Measurements from ENCODE around the gene PKHD1. TPM values are rescaled to one million over a fixed set of nuclear protein-coding genes. Genes with fewer than 3 reads are reported as not detected.

PKHD1 gene
- total RNA-seq, 4 donors from 2014 or later: 0.16 to 0.60 (median 0.32) TPM

DNA sequence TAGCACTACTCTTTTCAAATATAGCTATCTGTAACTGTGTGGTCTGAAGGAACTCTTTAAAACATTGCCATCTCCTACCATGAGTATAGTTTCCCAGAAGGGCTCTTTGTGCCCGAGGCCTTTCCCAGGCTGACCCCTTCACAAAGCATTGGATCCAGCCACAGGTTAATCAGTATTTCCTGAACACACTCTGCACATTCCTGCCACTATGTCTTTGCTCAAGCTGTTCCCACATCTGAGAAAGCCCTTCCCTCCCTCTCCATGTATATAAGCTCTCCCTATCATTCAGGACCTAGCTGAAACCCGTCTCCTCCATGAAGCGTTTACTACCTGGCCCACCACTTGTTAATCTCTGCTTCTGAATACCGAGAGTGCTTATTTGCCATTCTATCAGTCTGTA, 47.8 kb upstream of the PKHD1 start:
- H3K27ac ChIP-seq: no peak overlapping the region
- TF ChIP-seq, protein P1, sequence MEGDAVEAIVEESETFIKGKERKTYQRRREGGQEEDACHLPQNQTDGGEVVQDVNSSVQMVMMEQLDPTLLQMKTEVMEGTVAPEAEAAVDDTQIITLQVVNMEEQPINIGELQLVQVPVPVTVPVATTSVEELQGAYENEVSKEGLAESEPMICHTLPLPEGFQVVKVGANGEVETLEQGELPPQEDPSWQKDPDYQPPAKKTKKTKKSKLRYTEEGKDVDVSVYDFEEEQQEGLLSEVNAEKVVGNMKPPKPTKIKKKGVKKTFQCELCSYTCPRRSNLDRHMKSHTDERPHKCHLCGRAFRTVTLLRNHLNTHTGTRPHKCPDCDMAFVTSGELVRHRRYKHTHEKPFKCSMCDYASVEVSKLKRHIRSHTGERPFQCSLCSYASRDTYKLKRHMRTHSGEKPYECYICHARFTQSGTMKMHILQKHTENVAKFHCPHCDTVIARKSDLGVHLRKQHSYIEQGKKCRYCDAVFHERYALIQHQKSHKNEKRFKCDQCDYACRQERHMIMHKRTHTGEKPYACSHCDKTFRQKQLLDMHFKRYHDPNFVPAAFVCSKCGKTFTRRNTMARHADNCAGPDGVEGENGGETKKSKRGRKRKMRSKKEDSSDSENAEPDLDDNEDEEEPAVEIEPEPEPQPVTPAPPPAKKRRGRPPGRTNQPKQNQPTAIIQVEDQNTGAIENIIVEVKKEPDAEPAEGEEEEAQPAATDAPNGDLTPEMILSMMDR (IDR thresholded peaks at IDR 0.05): no peak
- TF ChIP-seq POLR2A (IDR thresholded peaks at IDR 0.05): no peak
- no peak for TF ChIP-seq EP300 (IDR thresholded peaks at IDR 0.05; ENCODE audit: low read depth)
- no peak for TF ChIP-seq POLR2AphosphoS5 (IDR thresholded peaks at IDR 0.05)
- 86 to 100% methylated on average over 4 of the region's 4 CpGs for WGBS, 2 donors (ENCODE audit: low coverage in 1 of 2)
- H3K27me3 ChIP-seq: no peaks in the 10 kb centered on the region
- DNase-seq: no peak
- no peaks in the 10 kb centered on the region for H3K4me1 ChIP-seq
- no peaks in the 10 kb centered on the region for H3K36me3 ChIP-seq
- intact Hi-C loops (cut with DNase I; ENCODE audit: low total_unique reads) (no loop called here), in situ Hi-C loops (cut with MboI; ENCODE audit: low pct_ligation_motif_present in 1 of 4, low pct_unique_long_range_greater_than_20kb in 1 of 4, low sequenced_read_pairs in 3 of 4) (no loop called here)
- H3K9me3 ChIP-seq: no peaks in the 10 kb centered on the region
- no peak overlapping the region for H3K4me3 ChIP-seq

DNA sequence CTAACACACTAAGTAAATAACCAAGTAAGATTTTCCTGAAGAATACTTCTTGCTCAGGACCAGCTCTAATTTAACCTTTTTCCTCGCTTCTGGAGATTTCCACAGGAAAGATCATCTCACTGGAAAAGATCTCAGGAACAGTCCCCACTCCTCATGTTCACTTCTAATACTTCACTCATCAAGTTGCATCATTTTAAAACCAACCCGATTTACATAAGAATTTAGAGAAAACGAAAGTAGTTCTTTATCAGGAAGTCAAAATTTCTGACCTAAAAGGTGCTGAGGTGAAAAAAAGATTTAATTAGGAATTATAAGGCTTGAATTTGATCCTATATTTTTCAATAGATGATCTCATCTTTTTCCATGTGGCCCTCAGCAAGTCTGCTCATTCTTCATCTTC, 46.6 kb upstream of the PKHD1 start:
- Histone ChIP-seq H3K9me3 (no peaks in the 10 kb centered on the region), H3K27ac (no peak overlapping the region), H3K36me3 (no peaks in the 10 kb centered on the region), H3K4me3 (no peak overlapping the region), H3K4me1 (no peaks in the 10 kb centered on the region), H3K27me3 (no peaks in the 10 kb centered on the region)
- intact Hi-C loops (cut with DNase I; ENCODE audit: low total_unique reads): no loop called here
- WGBS, 2 donors (ENCODE audit: low coverage in 1 of 2): 78 to 83% methylated on average over 3 of the region's 3 CpGs
- in situ Hi-C loops (cut with MboI; ENCODE audit: low pct_ligation_motif_present in 1 of 4, low pct_unique_long_range_greater_than_20kb in 1 of 4, low sequenced_read_pairs in 3 of 4): no loop called here
- no peak for TF ChIP-seq POLR2A (IDR thresholded peaks at IDR 0.05)
- no peak for DNase-seq

DNA sequence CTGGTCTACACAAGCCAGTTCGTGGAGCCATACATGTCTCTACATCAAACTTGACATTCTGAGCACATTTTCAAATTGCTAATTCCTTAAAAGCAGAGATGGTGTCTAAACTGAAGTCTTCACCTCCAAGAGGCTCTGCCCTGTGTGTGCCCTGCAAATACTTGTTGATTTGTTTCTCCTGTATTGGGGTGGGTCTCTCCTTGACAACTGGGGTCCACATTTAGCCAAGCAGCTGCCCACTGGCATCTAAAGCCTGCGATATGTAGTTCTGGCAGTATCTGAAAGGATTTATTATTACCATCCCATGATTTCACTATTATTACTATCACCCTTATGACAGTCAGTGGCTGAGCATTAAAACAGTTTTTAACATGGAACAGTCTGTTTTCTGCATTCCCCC, 45.9 kb upstream of the PKHD1 start:
- H3K36me3 ChIP-seq: no peaks in the 10 kb centered on the region
- TF ChIP-seq POLR2A (IDR thresholded peaks at IDR 0.05) (no peak), EP300 (IDR thresholded peaks at IDR 0.05; ENCODE audit: low read depth) (no peak), POLR2AphosphoS5 (IDR thresholded peaks at IDR 0.05) (no peak)
- TF ChIP-seq, protein P1 (IDR thresholded peaks at IDR 0.05): no peak
- H3K27ac ChIP-seq: no peak overlapping the region
- in situ Hi-C loops (cut with MboI; ENCODE audit: low pct_ligation_motif_present in 1 of 4, low pct_unique_long_range_greater_than_20kb in 1 of 4, low sequenced_read_pairs in 3 of 4) (no loop called here), intact Hi-C loops (cut with DNase I; ENCODE audit: low total_unique reads) (no loop called here)
- no peak overlapping the region for H3K4me3 ChIP-seq
- H3K27me3 ChIP-seq: no peaks in the 10 kb centered on the region
- H3K9me3 ChIP-seq: no peaks in the 10 kb centered on the region
- no peaks in the 10 kb centered on the region for H3K4me1 ChIP-seq
- DNase-seq: no peak
- WGBS, 2 donors (ENCODE audit: low coverage in 1 of 2): 79 to 80% methylated on average over 2 of the region's 2 CpGs

DNA sequence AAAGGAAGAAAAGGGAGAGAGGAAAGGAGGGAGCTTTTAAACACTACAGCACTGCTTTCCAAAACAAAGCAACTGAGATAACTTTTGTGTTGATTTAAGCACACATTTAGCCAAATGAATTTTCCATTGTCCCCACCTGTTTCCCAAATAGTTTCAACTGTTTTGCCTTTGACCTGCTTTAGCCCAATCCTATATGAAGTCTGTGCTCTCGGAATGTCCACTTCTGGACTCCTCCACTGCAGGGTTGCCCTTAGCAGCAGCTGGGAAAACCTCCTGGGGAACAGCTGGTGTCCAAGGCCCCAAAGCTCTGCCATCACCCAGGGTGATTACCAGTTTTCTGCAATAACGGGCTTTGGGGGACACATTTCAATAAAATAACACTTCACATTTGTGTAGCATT, 44.9 kb upstream of the PKHD1 start:
- Histone ChIP-seq H3K36me3 (no peaks in the 10 kb centered on the region), H3K4me1 (no peaks in the 10 kb centered on the region), H3K9me3 (no peaks in the 10 kb centered on the region), H3K27me3 (no peaks in the 10 kb centered on the region), H3K27ac (no peak overlapping the region), H3K4me3 (no peak overlapping the region)
- 73 to 100% methylated on average over 1 to 2 of the region's 2 CpGs for WGBS, 2 donors (ENCODE audit: low coverage in 1 of 2)
- intact Hi-C loops (cut with DNase I; ENCODE audit: low total_unique reads) (no loop called here), in situ Hi-C loops (cut with MboI; ENCODE audit: low pct_ligation_motif_present in 1 of 4, low pct_unique_long_range_greater_than_20kb in 1 of 4, low sequenced_read_pairs in 3 of 4) (no loop called here)
- no peak for DNase-seq
- TF ChIP-seq, protein P1 (IDR thresholded peaks at IDR 0.05): no peak
- TF ChIP-seq EP300 (IDR thresholded peaks at IDR 0.05; ENCODE audit: low read depth): no peak
- TF ChIP-seq POLR2A (IDR thresholded peaks at IDR 0.05): no peak
- TF ChIP-seq POLR2AphosphoS5 (IDR thresholded peaks at IDR 0.05): no peak

DNA sequence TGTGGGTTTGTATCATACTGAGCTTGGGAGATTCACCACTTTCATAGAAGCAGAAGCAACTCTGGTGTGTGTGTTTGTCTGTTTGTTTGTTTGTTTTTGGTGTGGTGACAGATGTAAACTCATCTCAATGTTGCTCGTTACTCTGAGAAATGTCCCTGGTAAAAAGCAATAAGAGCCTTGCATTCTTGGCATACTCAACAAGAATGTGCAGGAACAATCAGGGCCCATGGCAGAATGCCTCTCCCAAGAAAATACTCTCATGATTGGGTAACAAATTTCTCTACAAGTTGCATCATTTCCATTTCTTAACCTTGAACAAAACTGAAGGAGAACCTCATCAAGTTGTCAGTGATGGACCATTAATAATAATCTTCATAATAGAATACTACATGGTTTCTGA, 43.0 kb upstream of the PKHD1 start:
- TF ChIP-seq, protein P1 (IDR thresholded peaks at IDR 0.05): no peak
- TF ChIP-seq POLR2AphosphoS5 (IDR thresholded peaks at IDR 0.05): no peak
- TF ChIP-seq EP300 (IDR thresholded peaks at IDR 0.05; ENCODE audit: low read depth): no peak
- no peak for TF ChIP-seq POLR2A (IDR thresholded peaks at IDR 0.05)
- no peak for DNase-seq
- no peaks in the 10 kb centered on the region for H3K9me3 ChIP-seq
- 50% methylated on average over 1 of the region's 1 CpG for WGBS, 2 donors (ENCODE audit: low coverage in 1 of 2)
- H3K27me3 ChIP-seq: no peaks in the 10 kb centered on the region
- H3K36me3 ChIP-seq: no peaks in the 10 kb centered on the region
- intact Hi-C loops (cut with DNase I; ENCODE audit: low total_unique reads): no loop called here
- in situ Hi-C loops (cut with MboI; ENCODE audit: low pct_ligation_motif_present in 1 of 4, low pct_unique_long_range_greater_than_20kb in 1 of 4, low sequenced_read_pairs in 3 of 4): no loop called here
- no peak overlapping the region for H3K4me3 ChIP-seq
- H3K27ac ChIP-seq: no peak overlapping the region
- H3K4me1 ChIP-seq: no peaks in the 10 kb centered on the region
